GM12892 (cell line): Measurements from ENCODE around the gene ALOX15B.

Source experiments
- POLR2A ChIP-seq: IDR thresholded peaks from 2 replicates; pipeline ENCODE4 v1.6.1; 2011; ENCODE audit warnings: low read depth, low read length, control low read depth
- POLR2AphosphoS5 ChIP-seq: IDR thresholded peaks from 2 replicates; pipeline ENCODE4 v1.6.1; 2011; ENCODE audit warnings: low read depth, low read length, control low read depth
- TAF1 ChIP-seq: IDR thresholded peaks from 2 replicates; pipeline ENCODE4 v1.6.1; 2011; ENCODE audit warnings: low read depth, mild to moderate bottlenecking, control low read depth, low read length, borderline replicate concordance

DNA sequence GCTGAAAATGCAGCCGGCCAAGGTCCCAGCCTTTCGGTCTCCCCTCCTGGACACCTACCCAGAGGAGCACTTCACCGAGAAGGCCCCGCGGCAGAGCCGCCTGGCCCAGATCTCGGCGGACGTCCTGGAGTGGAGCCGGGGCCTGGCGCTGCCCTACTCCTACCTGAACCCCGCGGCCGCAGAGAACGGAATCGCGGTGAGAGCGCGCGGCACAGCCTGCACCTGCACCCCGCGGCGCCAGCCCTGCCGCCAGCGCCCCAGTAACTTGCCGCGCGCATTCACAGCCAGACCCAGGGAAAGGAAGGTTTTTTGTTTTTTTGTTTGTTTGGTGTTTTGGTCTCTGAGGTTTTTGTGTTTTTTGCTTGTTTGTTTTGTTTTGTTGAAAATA lies 33.5 kb downstream of the ALOX15B start:
- TF ChIP-seq POLR2AphosphoS5 = no peak
- no peak for TF ChIP-seq POLR2A
- TF ChIP-seq TAF1 = no peak
